Measurements from ENCODE around the gene PPP6R2. TPM values are rescaled to one million over a fixed set of nuclear protein-coding genes. Genes with fewer than 3 reads are reported as not detected.

The PPP6R2 gene
- total and polyA plus RNA-seq, 8 donors = 36.9 to 60.1 (median 42.2) TPM

- DNase-seq (no peak), ATAC-seq (no peak)
- peak overlapping the region; percentile 44 to 58 for H3K27ac ChIP-seq
- H3K4me1 ChIP-seq = peaks cover 71 to 93% of the 10 kb centered on the region in 2 donors
- peaks cover 0 to 4% of the 10 kb centered on the region in 2 donors for H3K36me3 ChIP-seq
- intact Hi-C loops (cut with DNase I) = no loop called here
- no peaks in the 10 kb centered on the region for H3K9me3 ChIP-seq
- no peak for TF ChIP-seq CTCF (IDR thresholded peaks at IDR 0.05)
- H3K27me3 ChIP-seq = peaks cover 0 to 24% of the 10 kb centered on the region in 2 donors
- H3K4me3 ChIP-seq = peak overlapping the region; percentile 5 to 32
Measured at GRCh38 chr22:50299785-50300619, 43.1 kb upstream of the PPP6R2 start.

GRCh38 chr22:50300620-50301257 lies 42.4 kb upstream of the PPP6R2 start:
- ATAC-seq (no peak), DNase-seq (no peak)
- peaks cover 0 to 27% of the 10 kb centered on the region in 2 donors for H3K27me3 ChIP-seq
- peak overlapping the region; percentile 5 to 32 for H3K4me3 ChIP-seq
- intact Hi-C loops (cut with DNase I) = no loop called here
- no peaks in the 10 kb centered on the region for H3K9me3 ChIP-seq
- peak overlapping the region in 1 of 2 donors; percentile 93 for H3K27ac ChIP-seq
- H3K36me3 ChIP-seq = peaks cover 0 to 4% of the 10 kb centered on the region in 2 donors
- H3K4me1 ChIP-seq = peaks cover 78 to 94% of the 10 kb centered on the region in 2 donors
- TF ChIP-seq CTCF (IDR thresholded peaks at IDR 0.05) = no peak

- peaks cover 0 to 35% of the 10 kb centered on the region in 2 donors for H3K27me3 ChIP-seq
- intact Hi-C loops (cut with DNase I) = no loop called here
- ATAC-seq = no peak
- TF ChIP-seq CTCF (IDR thresholded peaks at IDR 0.05) = no peak
- peak overlapping the region in 1 of 2 donors; percentile 2 for H3K4me3 ChIP-seq
- peak overlapping the region in 1 of 2 donors; percentile 93 for H3K27ac ChIP-seq
- H3K4me1 ChIP-seq = peaks cover 81 to 98% of the 10 kb centered on the region in 2 donors
- DNase-seq = peak in 1 of 4 donors; percentile 65
- no peaks in the 10 kb centered on the region for H3K9me3 ChIP-seq
- peaks cover 0 to 4% of the 10 kb centered on the region in 2 donors for H3K36me3 ChIP-seq
Measured at GRCh38 chr22:50301581-50301991, 41.5 kb upstream of the PPP6R2 start.

- H3K4me1 ChIP-seq = peaks cover 75 to 93% of the 10 kb centered on the region in 2 donors
- no peaks in the 10 kb centered on the region for H3K9me3 ChIP-seq
- H3K27me3 ChIP-seq = peaks cover 0 to 40% of the 10 kb centered on the region in 2 donors
- TF ChIP-seq CTCF (IDR thresholded peaks at IDR 0.05) = no peak
- intact Hi-C loops (cut with DNase I) = no loop called here
- H3K36me3 ChIP-seq = peaks cover 0 to 4% of the 10 kb centered on the region in 2 donors
- H3K4me3 ChIP-seq = peak overlapping the region in 1 of 2 donors; percentile 2
- peak overlapping the region; percentile 23 to 93 for H3K27ac ChIP-seq
- DNase-seq (peak in 1 of 4 donors; percentile 70), ATAC-seq (peak; percentile 24)
Measured at GRCh38 chr22:50302041-50302541, 41.0 kb upstream of the PPP6R2 start.

- H3K27ac ChIP-seq = peak overlapping the region; percentile 23 to 93
- peaks cover 0 to 4% of the 10 kb centered on the region in 2 donors for H3K36me3 ChIP-seq
- H3K4me1 ChIP-seq = peaks cover 71 to 88% of the 10 kb centered on the region in 2 donors
- H3K4me3 ChIP-seq = no peak overlapping the region
- ATAC-seq (no peak), DNase-seq (no peak)
- intact Hi-C loops (cut with DNase I) = no loop called here
- no peak for TF ChIP-seq CTCF (IDR thresholded peaks at IDR 0.05)
- H3K27me3 ChIP-seq = peaks cover 0 to 43% of the 10 kb centered on the region in 2 donors
- no peaks in the 10 kb centered on the region for H3K9me3 ChIP-seq
Measured at GRCh38 chr22:50302564-50302963, 40.6 kb upstream of the PPP6R2 start.

Measured in left lung (tissue), 10 donors.